ENCODE data around the gene CREB3L1.

- no peak for TF ChIP-seq POLR2AphosphoS5 (IDR thresholded peaks at IDR 0.05)
- no peak for TF ChIP-seq CTCF (IDR thresholded peaks at IDR 0.05)
Measured at GRCh38 chr11:46336563-46337180, 59.2 kb downstream of the CREB3L1 start.

Data from upper lobe of left lung (tissue), 4 donors.